Stimulated activated CD4-positive, alpha-beta T cell treated with anti-CD3 and anti-CD28 coated beads, Interleukin-2, amount 100 ng/mL, for 48 hours (primary cell): ENCODE measurements around the gene RIMBP2.

Source experiments
- DNase-seq, 2 donors: peaks; one replicate each; pipeline ENCODE4 v3.0.0-alpha.2; 2020

RIMBP2 gene

GRCh38 chr12:130677957-130678558 is 38.0 kb downstream of the RIMBP2 start:
- DNase-seq = no peak

GRCh38 chr12:130675791-130676190 is 40.3 kb downstream of the RIMBP2 start:
- DNase-seq = no peak

- no peak for DNase-seq
These were observed 41.0 kb downstream of the RIMBP2 start for GRCh38 chr12:130675121-130675520.

DNA sequence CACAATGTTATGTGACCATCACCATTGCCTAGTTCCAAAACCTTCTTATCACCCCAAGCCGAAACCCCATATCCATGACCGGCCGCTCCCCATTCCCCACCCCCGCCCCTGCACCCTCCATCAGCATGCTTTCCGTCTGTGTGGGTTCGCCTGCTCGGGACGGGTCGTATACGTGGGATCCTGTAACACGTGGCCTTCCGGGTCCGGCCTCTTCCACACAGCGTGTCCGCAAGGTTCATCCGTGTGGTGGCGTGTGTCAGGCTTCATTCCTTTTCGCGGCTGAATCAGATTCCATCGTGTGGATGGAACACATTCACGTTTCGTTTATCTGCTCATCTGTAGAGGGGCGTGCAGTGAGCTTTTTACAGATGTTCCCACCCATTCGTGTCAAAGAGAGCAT is 41.4 kb downstream of the RIMBP2 start:
- DNase-seq = no peak

DNA sequence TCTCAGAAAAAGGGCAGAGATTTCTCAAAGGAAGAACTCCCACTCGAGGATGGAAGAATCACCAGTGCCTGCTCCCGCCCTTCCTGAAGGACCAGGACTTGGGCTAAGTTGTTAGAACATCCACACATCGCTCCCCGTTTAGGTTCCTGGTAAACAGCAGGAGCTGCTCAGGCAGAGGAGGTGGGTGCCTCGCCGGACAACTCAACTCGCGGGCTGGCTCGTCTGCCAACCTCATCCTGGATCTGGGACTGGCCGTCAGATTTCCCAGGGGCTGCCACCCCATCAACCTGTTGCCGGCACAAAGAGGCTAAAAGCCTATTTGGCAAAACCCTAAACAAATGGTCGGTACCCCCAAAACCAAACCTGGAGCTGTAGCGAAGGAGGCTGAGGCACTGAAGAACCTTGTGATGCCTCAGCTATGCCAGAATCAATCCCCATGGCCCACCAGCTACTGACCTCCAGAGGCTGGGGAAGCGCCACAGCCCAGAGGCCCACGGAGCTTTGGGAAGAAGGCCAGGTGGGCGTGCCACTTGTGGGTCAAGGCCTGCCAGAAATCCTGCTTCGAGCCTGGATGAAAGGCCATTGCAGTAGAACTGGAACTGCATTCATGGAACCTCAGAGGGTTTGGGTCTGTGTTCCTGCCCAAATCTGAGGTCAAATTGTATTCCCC is 42.9 kb downstream of the RIMBP2 start:
- DNase-seq = no peak

GRCh38 chr12:130672089-130672820 is 43.8 kb downstream of the RIMBP2 start:
- no peak for DNase-seq

- no peak for DNase-seq
These were observed 44.5 kb downstream of the RIMBP2 start for GRCh38 chr12:130671556-130671955.

GRCh38 chr12:130669797-130670196 is 46.3 kb downstream of the RIMBP2 start:
- no peak for DNase-seq

DNA sequence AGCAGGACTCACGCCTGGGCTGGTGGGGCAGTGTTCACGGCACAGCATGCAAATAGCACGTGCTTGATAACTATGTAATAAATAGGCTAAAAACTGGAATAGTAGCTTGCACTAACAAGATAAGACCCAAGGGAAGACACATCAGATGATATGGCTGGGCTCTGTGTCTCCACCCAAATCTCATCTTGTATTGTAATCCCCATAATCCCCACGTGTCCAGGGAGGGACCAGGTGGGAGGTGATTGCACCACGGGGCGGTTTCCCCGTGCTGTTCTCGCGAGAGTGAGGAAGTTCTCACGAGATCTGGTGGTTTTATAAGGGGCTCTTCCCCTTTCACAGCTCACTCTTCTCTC is 46.9 kb downstream of the RIMBP2 start:
- DNase-seq = no peak

DNA sequence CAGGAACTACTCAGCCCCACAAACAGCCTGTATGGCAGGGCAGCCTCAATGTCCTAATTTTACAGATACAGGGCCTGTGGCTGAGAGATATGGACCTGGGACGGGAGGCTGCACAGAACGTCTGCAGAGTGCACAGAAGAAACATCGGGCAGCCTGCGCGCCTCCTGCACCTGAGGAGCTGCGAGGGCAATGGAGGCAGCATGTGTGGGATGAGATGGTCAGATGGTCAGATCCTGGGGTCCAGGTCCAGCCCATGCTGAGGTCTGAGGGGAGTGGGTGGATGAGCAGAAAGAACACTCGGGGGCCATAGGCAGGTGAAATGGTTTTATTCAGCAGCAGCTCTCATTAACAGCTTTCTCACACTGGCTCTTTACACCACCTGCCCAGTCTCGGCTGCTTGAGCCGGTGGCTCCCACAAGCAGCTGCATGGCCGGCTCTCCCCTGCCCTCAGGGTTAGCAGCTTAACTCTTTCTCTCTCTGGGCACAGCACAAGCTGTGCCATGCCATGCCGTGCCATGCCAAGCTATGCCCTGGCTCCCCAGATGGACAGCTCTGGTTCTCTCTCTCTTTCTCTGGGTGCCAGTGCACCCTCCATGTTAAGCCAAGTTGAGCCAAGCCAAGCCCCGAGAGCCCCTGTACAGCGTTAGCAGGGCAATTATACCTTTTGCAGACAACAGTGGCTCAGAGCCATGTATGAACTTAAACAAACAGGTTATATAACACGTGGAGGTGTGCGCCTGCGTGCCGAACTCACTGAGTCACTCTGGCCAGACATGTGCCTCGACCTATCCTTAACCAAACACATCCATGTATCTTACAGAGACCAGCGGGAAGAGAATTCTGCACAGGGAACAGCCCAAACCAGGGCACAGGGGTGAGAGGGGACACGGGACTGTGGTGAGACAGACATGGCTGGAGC is 47.6 kb downstream of the RIMBP2 start:
- DNase-seq = no peak

GRCh38 chr12:130667421-130667960 is 48.6 kb downstream of the RIMBP2 start:
- no peak for DNase-seq

GRCh38 chr12:130666645-130667044 is 49.5 kb downstream of the RIMBP2 start:
- DNase-seq = no peak

- no peak for DNase-seq
These were observed 50.3 kb downstream of the RIMBP2 start for GRCh38 chr12:130665753-130666152.

DNA sequence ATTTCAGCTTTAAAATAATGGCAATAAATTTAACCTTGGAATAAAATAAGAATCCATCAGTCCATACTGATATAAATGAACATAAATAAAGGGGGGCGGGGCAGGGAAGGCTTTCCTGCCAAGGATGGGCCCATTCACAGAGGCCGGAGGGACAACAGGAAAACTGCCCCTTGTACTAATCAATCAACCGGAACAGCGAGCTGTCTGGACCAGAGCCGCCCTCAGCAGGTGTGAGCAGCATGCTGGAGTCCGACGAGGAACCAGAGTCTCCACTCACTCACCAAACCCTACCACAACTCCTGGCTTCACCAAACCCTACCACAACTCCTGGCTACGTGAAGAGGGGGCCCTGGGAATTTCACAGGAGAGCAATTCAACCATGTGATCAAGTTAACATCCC is 51.3 kb downstream of the RIMBP2 start:
- no peak for DNase-seq

- no peak for DNase-seq
These were observed 51.8 kb downstream of the RIMBP2 start for GRCh38 chr12:130664252-130664651.

GRCh38 chr12:130663514-130663913 is 52.6 kb downstream of the RIMBP2 start:
- DNase-seq = no peak

DNA sequence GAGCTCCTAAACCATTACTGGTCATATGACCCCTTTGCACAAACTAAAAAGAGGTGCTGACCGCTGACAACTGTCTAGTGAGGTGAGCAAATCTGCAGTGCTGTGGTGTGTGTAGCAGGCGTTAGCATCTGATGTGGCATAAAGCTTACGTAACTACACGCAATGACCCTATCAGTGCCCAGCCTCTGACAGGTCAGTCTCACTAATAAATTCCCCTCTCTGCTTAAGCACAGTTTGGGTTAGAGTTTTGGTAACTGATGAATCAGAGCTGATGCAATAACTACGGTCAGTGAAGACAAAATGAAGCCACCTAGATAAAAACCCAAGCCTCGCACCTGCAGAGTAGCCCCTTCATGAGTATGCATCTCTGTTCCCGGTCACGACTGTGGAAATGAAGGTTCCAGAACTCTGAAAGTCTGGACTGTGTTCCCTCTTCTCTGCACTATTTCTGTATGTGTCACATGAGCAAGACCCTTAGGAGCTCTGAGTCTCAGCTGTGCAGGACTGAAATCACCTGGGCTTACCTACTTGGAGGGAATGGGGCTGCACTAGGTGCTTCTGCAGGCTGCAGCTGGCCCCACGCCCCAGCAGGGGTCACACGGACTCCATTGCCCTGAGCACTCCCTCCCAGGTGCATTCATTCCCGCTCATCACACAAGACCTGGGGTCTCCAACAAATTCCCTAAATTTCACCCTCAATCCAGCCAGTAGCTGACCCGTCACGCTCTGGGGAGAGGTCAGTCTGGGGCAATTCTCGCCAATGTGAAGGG is 54.4 kb downstream of the RIMBP2 start:
- DNase-seq = no peak

DNA sequence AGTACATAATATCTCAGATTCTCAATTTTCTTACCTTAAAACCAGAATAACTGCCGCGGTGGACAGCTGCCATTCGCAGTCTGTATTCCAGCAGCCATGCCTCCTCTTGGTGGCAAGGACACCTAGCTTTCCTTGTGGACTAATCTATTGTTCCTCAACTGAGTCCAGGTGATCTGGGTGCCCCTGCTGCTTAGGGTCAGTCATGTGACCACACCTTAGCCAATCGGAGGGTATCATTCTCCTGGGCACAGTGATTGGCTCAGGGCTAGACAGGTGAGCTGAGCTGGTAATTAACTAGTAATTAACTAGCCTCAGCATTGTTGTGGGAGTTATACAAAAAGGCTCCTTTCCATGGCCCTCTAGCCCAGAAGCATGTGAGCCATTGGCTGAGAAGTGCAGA is 55.0 kb downstream of the RIMBP2 start:
- DNase-seq = no peak

GRCh38 chr12:130658145-130658911 is 57.8 kb downstream of the RIMBP2 start:
- DNase-seq = no peak

- no peak for DNase-seq
These were observed 59.7 kb downstream of the RIMBP2 start for GRCh38 chr12:130656411-130656810.

DNA sequence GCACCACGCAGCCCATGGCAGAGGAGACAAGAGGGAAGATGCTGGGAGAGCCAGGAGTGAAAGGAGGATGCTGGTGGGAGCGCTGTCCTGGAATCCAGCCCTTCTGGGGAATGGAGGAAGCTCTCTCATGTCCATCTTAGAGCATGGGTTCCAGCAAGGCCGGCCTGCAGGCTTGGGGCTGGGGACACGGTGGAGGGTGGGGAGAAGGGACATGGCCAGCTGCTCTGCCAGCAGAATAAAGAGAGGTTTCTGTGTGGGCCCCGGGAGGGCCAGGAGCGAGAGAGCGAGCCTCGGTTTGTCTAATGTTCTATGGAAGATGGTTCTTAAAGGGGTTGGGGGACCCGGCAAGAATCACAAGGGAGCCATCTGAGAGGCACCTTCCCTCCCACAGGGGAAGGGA is 60.2 kb downstream of the RIMBP2 start:
- DNase-seq = no peak
